Sigmoid colon (tissue), 4 donors: ENCODE measurements around the gene ABLIM2.

ENCODE experiments used
- CTCF ChIP-seq, 4 experiments: fragments of 450-650 bp in 3 of 4; fragments of 200-600 bp in 1 of 4; IDR thresholded peaks; one replicate each; pipeline ENCODE4 v1.5.1; 2016 to 2019; ENCODE audit warnings: antibody characterized with exemption in 4 of 4, mild to moderate bottlenecking in 3 of 4, moderate library complexity in 2 of 4
- EP300 ChIP-seq, 4 donors: sonication (generic); formaldehyde crosslinking; IDR thresholded peaks; one replicate each; pipeline ENCODE4 v1.6.1; 2017; ENCODE audit warnings: antibody characterized with exemption in 4 of 4
- POLR2A ChIP-seq, 2 donors: fragments of 450-650 bp; IDR thresholded peaks; one replicate each; pipeline ENCODE4 v1.6.1; 2016; ENCODE audit warnings: antibody characterized with exemption in 2 of 2, mild to moderate bottlenecking in 2 of 2, moderate library complexity in 2 of 2

- TF ChIP-seq CTCF (IDR thresholded peaks at IDR 0.05): no peak
- TF ChIP-seq POLR2A (IDR thresholded peaks at IDR 0.05): no peak
- no peak for TF ChIP-seq EP300 (IDR thresholded peaks at IDR 0.05)
Measured at GRCh38 chr4:8108991-8109390, 49.6 kb downstream of the ABLIM2 start.
